PC-9 (cell line): ENCODE data around the gene USP7.

Experiments used
- CTCF ChIP-seq: fragments of 200-600 bp; sonication (generic); conservative IDR thresholded peaks from 2 replicates; pipeline ENCODE4 v1.6.1; 2017; ENCODE audit warnings: mixed run types, antibody characterized with exemption, mild to moderate bottlenecking, moderate library complexity
- EZH2 ChIP-seq: fragments of 200-600 bp; sonication (generic); IDR thresholded peaks from 2 replicates; pipeline ENCODE4 v1.8.0; 2017; ENCODE audit warnings: antibody characterized with exemption, low read depth

- TF ChIP-seq EZH2 (no peak), CTCF (no peak)
These were observed 115.3 kb downstream of the USP7 start for GRCh38 chr16:8848231-8848938.
